ENCODE data around the gene TBC1D3C.
"Not testable (repeated sequence)": the region's sequence is repeated elsewhere in the genome, so short reads cannot be mapped to it uniquely, and the experiment has no call there.

Gene TBC1D3C

DNA sequence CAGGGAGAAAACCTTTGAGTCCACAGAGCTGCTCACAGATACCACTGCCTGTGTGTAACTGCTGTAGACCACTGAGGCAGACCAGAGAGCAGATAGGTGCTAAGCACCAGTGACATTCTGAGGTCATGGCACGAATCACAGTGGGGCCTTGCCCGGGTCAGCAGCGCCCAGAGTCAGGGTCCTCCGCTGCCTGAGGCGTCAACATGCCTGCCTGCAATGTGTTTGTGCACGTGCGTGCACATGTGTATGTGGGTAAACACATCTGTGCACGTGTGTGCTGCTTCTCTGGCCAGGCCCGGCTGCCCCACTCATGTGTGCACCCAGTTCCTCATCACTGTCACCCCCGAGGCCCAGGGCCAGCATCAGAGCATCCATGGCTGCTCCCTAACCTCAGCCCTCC lies at the start of gene TBC1D3C:
TSS of gene TBC1D3C (minus strand) at position 101 of the 400 bp plus-strand sequence. CDS start 1,568 bp downstream, outside the sequence.
- DNase-seq, result not testable (repeated sequence)

- not testable (repeated sequence) for DNase-seq
Observed at GRCh38 chr17:38099262-38099661, 30.8 kb upstream of the TBC1D3C start.

DNA sequence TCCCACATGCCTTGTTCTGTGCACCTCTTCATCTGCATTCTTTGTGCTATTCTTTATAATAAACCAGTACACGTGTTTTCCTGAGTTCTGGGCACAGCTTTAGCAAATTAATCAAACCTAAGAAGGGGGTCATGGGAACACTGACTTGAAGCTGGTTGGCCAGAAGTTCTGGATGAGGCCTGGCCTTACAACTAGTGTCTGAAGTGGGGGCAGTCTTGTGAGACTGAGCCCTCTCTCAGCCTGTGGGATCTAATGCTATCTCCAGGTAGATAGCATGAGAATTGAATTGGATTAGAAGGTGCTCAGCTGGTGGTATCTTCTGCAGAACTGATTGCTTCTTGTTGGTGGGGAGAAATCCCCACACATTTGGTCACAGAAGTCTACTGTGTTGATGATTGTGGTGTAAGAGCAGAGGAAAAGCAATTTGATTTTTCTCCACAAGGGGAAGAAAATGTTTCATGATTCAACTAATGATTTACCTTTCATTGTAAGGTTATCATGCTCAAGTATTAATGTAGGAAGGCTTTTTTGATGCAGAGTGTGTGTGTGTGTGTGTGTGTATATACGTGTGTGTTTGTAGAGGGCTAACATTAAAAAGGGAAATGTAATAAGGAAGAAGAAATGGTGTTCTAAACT lies 25.7 kb upstream of the TBC1D3C start:
- not testable (repeated sequence) for DNase-seq

DNA sequence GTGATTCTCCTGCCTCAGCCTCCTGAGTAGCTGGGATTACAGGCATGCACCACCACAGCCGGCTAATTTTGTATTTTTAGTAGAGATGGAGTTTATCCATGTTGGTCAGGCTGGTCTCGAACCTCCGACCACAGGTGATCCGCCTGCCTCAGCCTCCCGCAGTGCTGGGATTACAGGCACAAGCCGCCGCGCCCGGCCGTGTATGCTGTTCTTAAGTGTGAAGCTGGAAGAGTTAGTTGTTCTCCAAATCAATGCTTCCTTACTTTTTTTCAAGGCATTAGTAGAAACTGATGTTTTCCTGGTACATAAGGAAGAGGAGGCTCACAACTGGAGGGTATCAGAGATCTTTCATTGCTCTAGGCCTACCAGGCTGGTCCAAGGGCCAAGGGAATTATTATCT lies 19.7 kb upstream of the TBC1D3C start:
- not testable (repeated sequence) for DNase-seq

DNA sequence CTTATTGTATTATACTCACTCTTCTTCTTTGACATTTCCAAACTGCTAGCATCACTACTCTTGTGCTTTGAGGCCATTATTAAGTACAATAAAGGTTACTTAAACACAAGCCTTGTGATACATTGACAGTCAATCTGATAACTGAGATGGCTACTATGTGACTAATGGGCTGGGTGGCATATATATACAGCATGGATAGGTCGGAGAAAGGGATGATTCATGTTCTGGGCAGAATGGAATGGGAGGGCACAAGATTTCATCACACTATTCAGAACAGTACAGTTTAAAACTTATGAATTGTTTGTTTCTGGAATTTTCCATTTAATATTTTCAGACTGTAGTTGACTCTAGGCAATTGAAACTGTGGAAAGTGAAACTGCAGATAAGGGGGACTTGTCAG lies 18.9 kb upstream of the TBC1D3C start:
- DNase-seq, result not testable (repeated sequence)

All from stimulated activated CD8-positive, alpha-beta memory T cell treated with anti-CD3 and anti-CD28 coated beads, Interleukin-4, amount 100 ng/mL, for 48 hours (primary cell).